ENCODE results near the gene RAB6B.
A peak's percentile ranks its signal among the peaks of the same experiment; 100 is the strongest.

RAB6B gene

GRCh38 chr3:133930341-133930933 is 34.8 kb upstream of the RAB6B start:
- DNase-seq: peak in 1 of 2 experiments; percentile 73

- DNase-seq: no peak
These were observed 33.4 kb upstream of the RAB6B start for GRCh38 chr3:133928903-133929607.

GRCh38 chr3:133928136-133928893 is 32.6 kb upstream of the RAB6B start:
- DNase-seq: no peak

- no peak for DNase-seq
These were observed 31.9 kb upstream of the RAB6B start for GRCh38 chr3:133927540-133928066.

GRCh38 chr3:133926736-133927539 is 31.3 kb upstream of the RAB6B start:
- DNase-seq: no peak

- DNase-seq: no peak
These were observed 30.5 kb upstream of the RAB6B start for GRCh38 chr3:133925960-133926735.

GRCh38 chr3:133924041-133924440 is 28.4 kb upstream of the RAB6B start:
- DNase-seq: no peak

GRCh38 chr3:133921592-133921991 is 25.9 kb upstream of the RAB6B start:
- no peak for DNase-seq

- DNase-seq: no peak
These were observed 21.5 kb upstream of the RAB6B start for GRCh38 chr3:133917144-133917543.

GRCh38 chr3:133915685-133916658 is 20.3 kb upstream of the RAB6B start:
- DNase-seq: no peak

GRCh38 chr3:133914839-133915600 is 19.3 kb upstream of the RAB6B start:
- no peak for DNase-seq

- DNase-seq: peak in 1 of 2 experiments; percentile 6
These were observed 14.7 kb upstream of the RAB6B start for GRCh38 chr3:133910422-133910821.

GRCh38 chr3:133905376-133905775 is 9.7 kb upstream of the RAB6B start:
- no peak for DNase-seq

GRCh38 chr3:133901847-133902246 is 6.2 kb upstream of the RAB6B start:
- DNase-seq: no peak

GRCh38 chr3:133901083-133901482 is 5.4 kb upstream of the RAB6B start:
- DNase-seq: no peak

GRCh38 chr3:133899311-133899710 is 3.6 kb upstream of the RAB6B start:
- no peak for DNase-seq

GRCh38 chr3:133897547-133897946 is 1.9 kb upstream of the RAB6B start:
- DNase-seq: no peak

GRCh38 chr3:133896002-133896761 is 500 bp upstream of the RAB6B start:
- no peak for DNase-seq
